Esophagus muscularis mucosa (tissue), 4 donors: ENCODE results near the gene DPEP1. TPM values are rescaled to one million over a fixed set of nuclear protein-coding genes. Genes with fewer than 3 reads are reported as not detected.

ENCODE experiments used
- DNase-seq: peaks from one replicate; pipeline ENCODE4 v3.0.0-alpha.2; 2017; ENCODE audit errors: extremely low spot score
- H3K27ac ChIP-seq, 4 donors: fragments of 200-600 bp; sonication (generic); replicated peaks in 1 of 4; 1 replicate in 3 of 4; 2 replicates in 1 of 4; pipeline ENCODE4 v1.5.1; 2016 to 2019; ENCODE audit warnings: mild to moderate bottlenecking in 1 of 4
- H3K27me3 ChIP-seq, 4 donors: fragments of 200-600 bp; sonication (generic); one replicate each; pipeline versions ENCODE4 v1.5.1 to v1.6.0; 2016 to 2019
- H3K36me3 ChIP-seq, 4 donors: fragments of 200-600 bp; sonication (generic); one replicate each; pipeline ENCODE4 v1.5.1; 2016 to 2019
- H3K4me1 ChIP-seq, 4 donors: fragments of 200-600 bp; sonication (generic); one replicate each; pipeline ENCODE4 v1.5.1; 2016 to 2019
- H3K4me3 ChIP-seq, 4 donors: fragments of 200-600 bp; sonication (generic); 1 replicate in 2 of 4; 2 replicates in 2 of 4; pipeline ENCODE4 v1.5.1; 2016 to 2019; ENCODE audit warnings: mild to moderate bottlenecking in 4 of 4, moderate library complexity in 1 of 4
- H3K9me3 ChIP-seq, 4 donors: fragments of 200-600 bp; sonication (generic); 1 replicate in 3 of 4; 2 replicates in 1 of 4; pipeline ENCODE4 v1.5.1; 2016 to 2019
- CTCF ChIP-seq, 3 experiments: fragments of 200-600 bp in 2 of 3; fragments of 450-650 bp in 1 of 3; sonication (generic) in 2 of 3; IDR thresholded peaks; one replicate each; pipeline ENCODE4 v1.5.1; 2017 to 2019; ENCODE audit warnings: antibody characterized with exemption in 3 of 3, mild to moderate bottlenecking in 2 of 3, moderate library complexity in 1 of 3
- EP300 ChIP-seq: sonication (generic); formaldehyde crosslinking; IDR thresholded peaks from one replicate; pipeline ENCODE4 v1.6.1; 2017; ENCODE audit warnings: antibody characterized with exemption
- POLR2A ChIP-seq: fragments of 450-650 bp; IDR thresholded peaks from one replicate; pipeline ENCODE4 v1.6.1; 2017; ENCODE audit warnings: antibody characterized with exemption, moderate library complexity, mild to moderate bottlenecking, low read depth
- POLR2AphosphoS5 ChIP-seq, 2 donors: sonication (generic); formaldehyde crosslinking; IDR thresholded peaks; one replicate each; pipeline ENCODE4 v1.6.1; 2017; ENCODE audit warnings: antibody characterized with exemption in 2 of 2
- WGBS: methylation state at CpG from one replicate; pipeline ENCODE4 v1.1.5; 2018; 5-methylcytosine and 5-hydroxymethylcytosine counted together
- intact Hi-C: fragments of 100-400 bp; cut with DNase I; formaldehyde crosslinking; loops from one replicate; pipeline ENCODE4 v1.15.1; 2023
- total RNA-seq, 4 donors: library from RNA; depleted of rRNA; stranded (reverse); fragments of >200 nt; gene quantifications; one replicate each; pipeline versions ENCODE4 v1.1.0 to v1.2.1, GENCODE V29; 2016

The DPEP1 gene
- total RNA-seq: under 1 TPM in 1 of 4 donors, not detected in 3; 0.99 TPM

GRCh38 chr16:89613231-89613953 is at the start of gene DPEP1:
TSS of gene DPEP1 (plus strand) at chr16:89613642. CDS start at chr16:89630411, 16,769 bp downstream.
- WGBS: 73% methylated on average over 11 of the region's 19 CpGs

GRCh38 chr16:89564476-89565255 is 48.8 kb upstream of the DPEP1 start:
- intact Hi-C loops: loop anchor here (5.0 kb wide), 1 partner anchor 237 kb away; no protein-coding TSS in a partner anchor
- TF ChIP-seq POLR2A: no peak
- no peak for TF ChIP-seq POLR2AphosphoS5 (IDR thresholded peaks at IDR 0.05)
- no peak for TF ChIP-seq CTCF (IDR thresholded peaks at IDR 0.05)
- no peak for TF ChIP-seq EP300
- no peak overlapping the region for H3K4me3 ChIP-seq
- H3K9me3 ChIP-seq: no peaks in the 10 kb centered on the region
- no peak for DNase-seq
- peak overlapping the region in 1 of 4 donors; percentile 36 for H3K27ac ChIP-seq
- peaks cover 44 to 61% (median 56%) of the 10 kb centered on the region in 4 donors for H3K4me1 ChIP-seq
- 73% methylated on average over 17 of the region's 22 CpGs for WGBS
- peaks cover 0 to 16% (median 6%) of the 10 kb centered on the region in 4 donors for H3K27me3 ChIP-seq
- peaks cover 21 to 41% (median 39%) of the 10 kb centered on the region in 4 donors for H3K36me3 ChIP-seq

More at GRCh38 chr16:89613231-89613953, at the start of gene DPEP1:
- no peak within 1 kb of the TSS for H3K4me3 ChIP-seq
- peaks cover 0 to 90% (median 7%) of the 10 kb centered on the region in 4 donors for H3K27me3 ChIP-seq
- H3K27ac ChIP-seq: no peak within 1 kb of the TSS
- intact Hi-C loops: no loop called here
- no peaks in the 10 kb centered on the region for H3K9me3 ChIP-seq
- DNase-seq: no peak
- TF ChIP-seq CTCF (IDR thresholded peaks at IDR 0.05) (no peak), POLR2A (no peak), POLR2AphosphoS5 (IDR thresholded peaks at IDR 0.05) (no peak), EP300 (no peak)
- H3K36me3 ChIP-seq: no peaks in the 10 kb centered on the region
- peaks cover 0 to 7% (median 0%) of the 10 kb centered on the region in 4 donors for H3K4me1 ChIP-seq

- TF ChIP-seq CTCF (IDR thresholded peaks at IDR 0.05) (no peak), POLR2AphosphoS5 (IDR thresholded peaks at IDR 0.05) (no peak), EP300 (no peak), POLR2A (no peak)
- Histone ChIP-seq H3K36me3 (peaks cover 21 to 41% (median 39%) of the 10 kb centered on the region in 4 donors), H3K4me3 (peak overlapping the region in 1 of 4 donors; percentile 7), H3K27ac (peak overlapping the region in 1 of 4 donors; percentile 36), H3K4me1 (peaks cover 41 to 57% (median 53%) of the 10 kb centered on the region in 4 donors), H3K27me3 (peaks cover 0 to 21% (median 7%) of the 10 kb centered on the region in 4 donors), H3K9me3 (no peaks in the 10 kb centered on the region)
- DNase-seq: no peak
- 40% methylated on average over 1 of the region's 3 CpGs for WGBS
- intact Hi-C loops: no loop called here
Measured at GRCh38 chr16:89565256-89565505, 48.3 kb upstream of the DPEP1 start.

- TF ChIP-seq POLR2AphosphoS5 (IDR thresholded peaks at IDR 0.05) (peak; percentile 24 to 60), POLR2A (peak; percentile 12), EP300 (no peak), CTCF (IDR thresholded peaks at IDR 0.05) (peak; percentile 17 to 43 (median 26))
- DNase-seq: no peak
- Histone ChIP-seq H3K27ac (peak overlapping the region in 1 of 4 donors; percentile 36), H3K9me3 (no peaks in the 10 kb centered on the region), H3K4me3 (peak overlapping the region; percentile 7 to 36 (median 19)), H3K36me3 (peaks cover 21 to 41% (median 39%) of the 10 kb centered on the region in 4 donors), H3K27me3 (peaks cover 0 to 27% (median 5%) of the 10 kb centered on the region in 4 donors), H3K4me1 (peaks cover 41 to 57% (median 53%) of the 10 kb centered on the region in 4 donors)
- intact Hi-C loops: no loop called here
- 4% methylated on average over 39 of the region's 46 CpGs for WGBS
Measured at GRCh38 chr16:89565506-89566372, 47.7 kb upstream of the DPEP1 start.
